K562 (cell line): ENCODE results near the gene VRK3. TPM values are rescaled to one million over a fixed set of nuclear protein-coding genes. Genes with fewer than 3 reads are reported as not detected.

Source experiments
- ATF1 ChIP-seq, 2 experiments: fragments of 450-650 bp in 1 of 2; IDR thresholded peaks; 2 replicates each; pipeline ENCODE4 v1.6.1; 2016; ENCODE audit warnings: missing compliant biosample characterization in 1 of 2, missing genetic modification characterization in 1 of 2
- ATF7 ChIP-seq: fragments of 450-650 bp; IDR thresholded peaks from 2 replicates; pipeline ENCODE4 v1.7.1; 2014; ENCODE audit warnings: mild to moderate bottlenecking, moderate library complexity
- ELK3 ChIP-seq: fragments of 450-650 bp; formaldehyde crosslinking; IDR thresholded peaks from 2 replicates; pipeline ENCODE4 v1.4.0; 2020; ENCODE audit warnings: mild to moderate bottlenecking
- EP300 ChIP-seq: IDR thresholded peaks from 2 replicates; pipeline ENCODE4 v1.6.1; 2012; ENCODE audit warnings: low read length, improper control_type of control experiment
- ESRRB ChIP-seq: fragments of 250-450 bp; sonication (Bioruptor Pico); IDR thresholded peaks from 2 replicates; pipeline ENCODE4 v1.5.0; 2020; ENCODE audit warnings: mild to moderate bottlenecking, moderate library complexity, borderline replicate concordance
- ILK ChIP-seq: fragments of 450-650 bp; IDR thresholded peaks from 2 replicates; pipeline ENCODE4 v1.6.1; 2016; ENCODE audit warnings: missing genetic modification characterization, low read depth, mild to moderate bottlenecking, missing compliant biosample characterization, moderate library complexity, borderline replicate concordance
- MCM7 ChIP-seq, 2 experiments: fragments of 450-650 bp; IDR thresholded peaks; 2 replicates each; pipeline ENCODE4 v1.6.1; 2016 to 2018
- MEF2D ChIP-seq: conservative IDR thresholded peaks from 2 replicates; pipeline ENCODE4 v1.6.1; 2016; ENCODE audit warnings: low read depth, missing genetic modification characterization, missing compliant biosample characterization
- MNT ChIP-seq, 2 experiments: fragments of 450-650 bp; conservative IDR thresholded peaks; 2 replicates each; pipeline ENCODE4 v1.6.1; 2017; ENCODE audit warnings: mild to moderate bottlenecking in 2 of 2, moderate library complexity in 2 of 2
- RHOXF2B ChIP-seq: fragments of 250-450 bp; sonication (Bioruptor Pico); conservative IDR thresholded peaks from 2 replicates; pipeline ENCODE4 v1.5.1; 2021
- SRSF7 ChIP-seq: fragments of 200-400 bp; formaldehyde crosslinking; optimal IDR thresholded peaks from 2 replicates; pipeline ENCODE3; 2017; ENCODE audit warnings: mild to moderate bottlenecking, low read depth, low read length
- TBP ChIP-seq: optimal IDR thresholded peaks from 2 replicates; pipeline ENCODE3; 2011; ENCODE audit warnings: low read depth, low read length, improper control_type of control experiment
- THRAP3 ChIP-seq: fragments of 450-650 bp; IDR thresholded peaks from 2 replicates; pipeline ENCODE4 v1.6.1; 2016; ENCODE audit warnings: mild to moderate bottlenecking, inconsistent platforms, borderline replicate concordance
- ZBTB17 ChIP-seq: fragments of 450-650 bp; formaldehyde crosslinking; IDR thresholded peaks from 2 replicates; pipeline ENCODE4 v1.4.0; 2020; ENCODE audit warnings: mild to moderate bottlenecking
- ZNF431 ChIP-seq: sonication (generic); formaldehyde crosslinking; IDR thresholded peaks from 2 replicates; pipeline ENCODE4 v1.8.0; 2022; ENCODE audit warnings: mild to moderate bottlenecking, missing genetic modification reagents
- ZNF79 ChIP-seq: fragments of 250-450 bp; sonication (Bioruptor Pico); IDR thresholded peaks from 2 replicates; pipeline ENCODE4 v1.4.0; 2020; ENCODE audit warnings: low read depth, mild to moderate bottlenecking, moderate library complexity
- polyA plus RNA-seq, 8 experiments: library from polyadenylated mRNA; depleted of rRNA in 4 of 8; stranded (reverse) in 5 of 8; unstranded in 3 of 8; fragments of >200 nt; fragmentation: Nextera tagmentation in 2 of 8; fragmentation: Illumina TruSeq in 1 of 8; extraction: Ambion mirVana in 2 of 8; extraction: Trizol in 1 of 8; gene quantifications; 2 replicates each; pipeline versions ENCODE4 v1.2.1 to v1.2.3, GENCODE V29; 2011 to 2014; ENCODE audit warnings: inconsistent platforms in 1 of 8, missing spikeins in 1 of 8
- total RNA-seq, 7 experiments: library from RNA; depleted of rRNA in 6 of 7; stranded (reverse); fragments of >200 nt in 6 of 7; fragmentation: Illumina TruSeq in 2 of 7; extraction: Trizol in 2 of 7; gene quantifications; 2 replicates each; pipeline versions ENCODE4 v1.2.1 to v1.2.3, GENCODE V29; 2011 to 2021; ENCODE audit warnings: low replicate concordance in 1 of 7
- TF ChIP-seq, protein P1 (sequence below): fragments of 200-800 bp; sonication (Bioruptor generic); IDR thresholded peaks from 2 replicates; pipeline ENCODE4 v1.6.1; 2017; ENCODE audit warnings: missing genetic modification characterization, missing compliant biosample characterization
- TF ChIP-seq, protein P2 (sequence below): sonication (generic); formaldehyde crosslinking; IDR thresholded peaks from 2 replicates; pipeline ENCODE4 v1.8.0; 2022; ENCODE audit warnings: missing genetic modification reagents, mild to moderate bottlenecking, moderate library complexity, borderline replicate concordance
- TF ChIP-seq, protein P3 (sequence below): fragments of 450-650 bp; IDR thresholded peaks from 2 replicates; pipeline ENCODE4 v1.6.1; 2016; ENCODE audit warnings: missing biosample characterization, missing genetic modification characterization
- TF ChIP-seq, protein P4 (sequence below): IDR thresholded peaks from 3 replicates; pipeline ENCODE4 v1.6.1; 2011; ENCODE audit warnings: borderline replicate concordance, mild to moderate bottlenecking; ENCODE audit not compliant: insufficient read length, insufficient read depth

The VRK3 gene
- total and polyA plus RNA-seq, 9 of the 15 experiments (the other 6 are each of a cell fraction or from before 2014, with no cell fraction given) = 25.6 to 94.3 (median 42.9) TPM

DNA sequence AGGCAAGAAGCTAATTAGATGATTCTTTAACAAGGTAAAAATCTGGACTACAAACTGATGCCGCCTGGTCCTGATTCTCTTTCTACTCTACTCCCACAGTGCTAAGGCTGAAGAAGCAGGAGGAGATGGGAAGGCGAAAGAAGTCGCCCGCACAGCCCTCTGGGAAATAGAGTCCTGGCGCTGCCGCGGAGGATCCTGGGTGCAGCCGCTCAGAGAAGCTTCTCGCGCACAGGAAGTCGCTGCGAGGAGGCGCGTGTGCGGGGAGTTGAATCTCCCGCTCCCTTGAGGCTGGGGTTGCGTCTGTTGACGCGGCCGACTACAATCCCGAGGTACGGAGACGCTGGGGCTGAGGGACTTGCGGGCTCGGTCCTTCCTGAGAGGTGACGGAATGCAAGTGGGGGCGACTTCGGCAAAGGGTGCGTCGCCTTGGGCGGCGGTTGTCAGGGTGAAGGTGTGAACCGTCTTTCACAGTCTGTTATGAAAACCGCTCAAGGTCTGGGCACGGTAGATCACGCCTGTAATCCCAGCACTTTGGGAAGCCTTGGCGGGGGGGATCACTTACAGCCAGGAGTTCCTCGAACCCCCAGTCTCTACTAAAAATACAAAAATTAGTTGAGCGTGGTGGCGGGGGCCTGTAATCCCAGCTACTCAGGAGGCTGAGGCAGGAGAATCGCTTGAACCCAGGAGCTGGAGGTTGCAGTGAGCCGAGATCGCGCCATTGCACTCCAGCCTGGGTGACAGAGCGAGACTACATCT lies 800 bp upstream of the VRK3 start, which contains the start of gene ZNF473 (continued):
- TF ChIP-seq, protein P1, sequence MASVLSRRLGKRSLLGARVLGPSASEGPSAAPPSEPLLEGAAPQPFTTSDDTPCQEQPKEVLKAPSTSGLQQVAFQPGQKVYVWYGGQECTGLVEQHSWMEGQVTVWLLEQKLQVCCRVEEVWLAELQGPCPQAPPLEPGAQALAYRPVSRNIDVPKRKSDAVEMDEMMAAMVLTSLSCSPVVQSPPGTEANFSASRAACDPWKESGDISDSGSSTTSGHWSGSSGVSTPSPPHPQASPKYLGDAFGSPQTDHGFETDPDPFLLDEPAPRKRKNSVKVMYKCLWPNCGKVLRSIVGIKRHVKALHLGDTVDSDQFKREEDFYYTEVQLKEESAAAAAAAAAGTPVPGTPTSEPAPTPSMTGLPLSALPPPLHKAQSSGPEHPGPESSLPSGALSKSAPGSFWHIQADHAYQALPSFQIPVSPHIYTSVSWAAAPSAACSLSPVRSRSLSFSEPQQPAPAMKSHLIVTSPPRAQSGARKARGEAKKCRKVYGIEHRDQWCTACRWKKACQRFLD (CRISPR knock-in tag) = 0 out of 2 replicates have a peak, but pooled peaks have one; percentile 62
- TF ChIP-seq ZNF431 (peak; percentile 76), ELK3 (CRISPR knock-in tag) (no peak), ILK (tag) (no peak), ATF1 (CRISPR knock-in tag; IDR thresholded peaks at IDR 0.05) (0 out of 2 replicates have a peak, but pooled peaks have one; percentile 24), ATF1 (tag; IDR thresholded peaks at IDR 0.05) (peak; percentile 78), SRSF7 (no peak), ESRRB (CRISPR knock-in tag) (no peak), RHOXF2B (CRISPR knock-in tag) (no peak), ATF7 (no peak; the same call in 1 of the 2 replicates), MCM7 (IDR thresholded peaks at IDR 0.05) (no peak), EP300 (no peak), MNT (conservative IDR thresholded peaks at IDR 0.05) (peak; percentile 90 to 95), THRAP3 (no peak), ZBTB17 (CRISPR knock-in tag) (no peak), ZNF79 (CRISPR knock-in tag) (no peak; the same call in 1 of the 2 replicates), TBP (no peak), MEF2D (tag) (no peak; the same call in 1 of the 2 replicates)
- TF ChIP-seq, protein P2, sequence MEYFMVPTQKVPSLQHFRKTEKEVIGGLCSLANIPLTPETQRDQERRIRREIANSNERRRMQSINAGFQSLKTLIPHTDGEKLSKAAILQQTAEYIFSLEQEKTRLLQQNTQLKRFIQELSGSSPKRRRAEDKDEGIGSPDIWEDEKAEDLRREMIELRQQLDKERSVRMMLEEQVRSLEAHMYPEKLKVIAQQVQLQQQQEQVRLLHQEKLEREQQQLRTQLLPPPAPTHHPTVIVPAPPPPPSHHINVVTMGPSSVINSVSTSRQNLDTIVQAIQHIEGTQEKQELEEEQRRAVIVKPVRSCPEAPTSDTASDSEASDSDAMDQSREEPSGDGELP (CRISPR knock-in tag) = peak; percentile 84
- TF ChIP-seq, protein P3, sequence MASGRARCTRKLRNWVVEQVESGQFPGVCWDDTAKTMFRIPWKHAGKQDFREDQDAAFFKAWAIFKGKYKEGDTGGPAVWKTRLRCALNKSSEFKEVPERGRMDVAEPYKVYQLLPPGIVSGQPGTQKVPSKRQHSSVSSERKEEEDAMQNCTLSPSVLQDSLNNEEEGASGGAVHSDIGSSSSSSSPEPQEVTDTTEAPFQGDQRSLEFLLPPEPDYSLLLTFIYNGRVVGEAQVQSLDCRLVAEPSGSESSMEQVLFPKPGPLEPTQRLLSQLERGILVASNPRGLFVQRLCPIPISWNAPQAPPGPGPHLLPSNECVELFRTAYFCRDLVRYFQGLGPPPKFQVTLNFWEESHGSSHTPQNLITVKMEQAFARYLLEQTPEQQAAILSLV (tag) = no peak
- TF ChIP-seq, protein P4, sequence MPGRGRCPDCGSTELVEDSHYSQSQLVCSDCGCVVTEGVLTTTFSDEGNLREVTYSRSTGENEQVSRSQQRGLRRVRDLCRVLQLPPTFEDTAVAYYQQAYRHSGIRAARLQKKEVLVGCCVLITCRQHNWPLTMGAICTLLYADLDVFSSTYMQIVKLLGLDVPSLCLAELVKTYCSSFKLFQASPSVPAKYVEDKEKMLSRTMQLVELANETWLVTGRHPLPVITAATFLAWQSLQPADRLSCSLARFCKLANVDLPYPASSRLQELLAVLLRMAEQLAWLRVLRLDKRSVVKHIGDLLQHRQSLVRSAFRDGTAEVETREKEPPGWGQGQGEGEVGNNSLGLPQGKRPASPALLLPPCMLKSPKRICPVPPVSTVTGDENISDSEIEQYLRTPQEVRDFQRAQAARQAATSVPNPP = no peak
